Measurements from ENCODE around the gene NT5C3A.
"Not testable (repeated sequence)": the region's sequence is repeated elsewhere in the genome, so short reads cannot be mapped to it uniquely, and the experiment has no call there.

The NT5C3A gene

DNA sequence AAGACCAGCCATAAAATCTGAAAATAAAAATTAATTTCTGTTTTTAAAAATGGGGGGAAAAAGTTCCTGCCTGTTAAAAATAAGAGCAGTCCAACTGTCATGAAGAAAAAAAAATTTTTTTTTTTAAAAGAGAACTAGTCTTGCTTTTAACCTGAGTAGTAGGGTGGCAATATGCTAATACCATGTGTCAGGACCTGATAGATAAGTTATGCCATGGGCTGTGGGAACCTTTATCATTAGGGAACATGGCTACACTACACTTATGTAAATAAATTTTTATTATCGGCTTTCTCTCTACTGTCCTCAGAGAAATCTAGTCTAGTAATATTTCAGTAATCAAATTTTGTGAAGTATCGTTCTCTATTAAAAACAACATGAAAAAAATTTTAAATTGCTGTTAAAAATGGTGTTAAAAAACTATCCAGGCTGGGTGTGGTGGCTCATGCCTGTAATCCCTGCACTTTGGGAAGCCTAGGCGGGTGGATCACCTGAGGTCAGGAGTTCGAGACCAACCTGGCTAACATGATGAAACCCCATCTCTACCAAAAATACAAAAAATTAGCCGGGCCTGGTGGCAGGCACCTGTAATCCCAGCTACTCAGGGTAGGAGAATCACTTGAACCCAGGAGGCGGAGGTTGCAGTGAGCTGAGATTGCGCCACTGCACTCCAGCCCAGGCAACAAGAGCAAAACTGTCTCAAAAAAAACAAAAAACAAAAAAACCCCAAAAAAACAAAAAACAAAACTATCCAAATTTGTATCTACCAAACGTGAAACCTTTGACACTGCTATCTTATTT, 20.7 kb downstream of the NT5C3A start:
- DNase-seq (ENCODE audit: low spot score): no peak

DNA sequence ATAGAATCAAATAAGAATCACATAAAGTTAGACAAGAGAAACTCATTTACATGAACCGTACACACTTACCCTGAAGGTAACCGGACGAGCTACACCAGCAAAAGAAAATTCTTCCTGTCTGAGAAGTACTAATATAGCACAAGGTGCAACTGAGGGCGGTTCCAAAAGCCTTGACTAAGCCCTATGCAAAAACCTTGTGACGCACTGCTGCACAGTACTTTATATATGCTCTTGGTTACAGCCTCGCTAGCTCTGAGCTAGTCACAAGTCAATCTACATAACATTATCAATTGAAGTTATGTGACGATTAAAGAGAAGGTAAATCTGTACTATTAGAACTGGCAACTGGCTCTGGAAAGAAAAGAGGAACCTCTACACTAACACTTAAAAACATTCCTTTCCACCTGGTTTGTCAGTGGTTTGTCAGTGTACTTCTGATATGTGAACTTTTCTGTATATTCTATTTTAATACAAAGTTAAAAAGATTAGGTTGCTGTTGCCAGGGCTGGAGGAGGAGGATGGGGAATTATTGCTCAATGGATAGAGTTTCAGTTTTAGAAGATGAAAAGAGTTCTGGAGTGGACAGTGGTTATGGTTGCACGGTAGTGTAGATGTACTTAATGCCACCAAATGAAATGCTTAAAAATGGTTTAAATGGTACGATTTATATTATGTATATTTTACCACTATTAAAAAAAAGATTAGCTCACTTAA, 21.6 kb downstream of the NT5C3A start:
- DNase-seq (ENCODE audit: low spot score): no peak

DNA sequence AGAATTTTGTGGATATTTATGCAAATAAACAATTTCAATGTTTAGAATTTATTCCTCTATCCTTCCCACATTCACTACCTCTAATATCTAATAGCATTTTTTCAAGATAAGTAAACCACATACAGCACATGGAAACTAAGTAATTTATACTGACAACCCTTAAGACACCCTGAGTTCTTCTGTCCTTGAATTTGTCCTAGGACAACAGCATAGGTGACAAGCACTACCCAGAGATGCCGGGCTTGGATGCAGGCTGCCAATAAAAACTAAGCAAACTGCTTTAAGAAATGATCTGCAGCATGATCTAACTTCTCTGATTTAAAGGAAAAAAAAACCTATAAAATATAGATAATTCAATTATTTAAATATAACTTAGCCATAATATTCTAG, 22.7 kb downstream of the NT5C3A start:
- DNase-seq (ENCODE audit: low spot score): no peak

DNA sequence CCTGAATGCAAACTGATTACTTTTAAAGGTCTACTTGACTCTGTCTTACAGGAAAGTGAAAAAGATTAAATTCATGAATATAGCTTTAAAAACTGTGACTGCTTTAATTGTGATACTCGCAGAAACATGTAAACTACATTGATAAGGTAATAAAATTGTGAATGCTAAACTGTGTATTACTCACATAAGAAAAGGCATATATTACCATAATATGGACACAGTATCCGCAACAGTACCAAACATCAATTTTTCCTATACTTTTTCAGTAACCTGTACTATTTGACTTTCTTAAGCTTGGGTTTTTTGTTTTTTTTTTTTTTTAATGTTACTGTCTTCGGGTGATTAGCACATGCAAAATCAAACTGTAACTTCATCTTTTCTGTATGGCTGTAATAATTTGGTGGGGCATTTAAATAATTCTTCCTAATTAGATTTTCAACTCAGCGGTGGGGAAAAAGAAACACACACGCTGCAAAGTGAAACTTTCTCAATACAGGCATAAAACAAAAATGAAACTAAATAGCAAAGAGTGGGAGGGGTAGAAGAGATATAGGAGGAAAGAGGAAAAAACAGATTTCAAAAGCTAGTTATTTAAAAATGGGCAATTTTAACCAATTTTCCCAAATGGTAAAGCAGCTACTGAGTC, 23.2 kb downstream of the NT5C3A start:
- DNase-seq (ENCODE audit: low spot score): peak; percentile 30

DNA sequence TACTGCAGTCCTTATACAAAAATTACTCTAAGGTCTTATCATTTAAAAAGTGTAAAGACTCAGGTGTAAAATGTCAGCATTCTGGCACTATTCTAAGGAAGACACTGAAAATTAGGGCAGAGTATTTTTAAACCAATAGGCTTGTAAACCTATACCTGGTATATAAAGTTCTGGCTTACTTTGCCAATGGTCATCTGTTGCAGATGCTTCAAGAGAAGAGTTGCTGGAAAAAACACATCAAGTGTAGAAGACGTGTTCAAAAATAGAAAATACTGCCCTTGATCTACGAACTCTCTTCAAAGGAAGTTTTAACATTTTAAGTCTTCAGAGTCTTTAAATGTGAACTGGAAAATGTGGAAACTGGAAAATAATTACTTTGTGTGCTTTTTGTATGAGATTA, 23.9 kb downstream of the NT5C3A start:
- no peak for DNase-seq (ENCODE audit: low spot score)

DNA sequence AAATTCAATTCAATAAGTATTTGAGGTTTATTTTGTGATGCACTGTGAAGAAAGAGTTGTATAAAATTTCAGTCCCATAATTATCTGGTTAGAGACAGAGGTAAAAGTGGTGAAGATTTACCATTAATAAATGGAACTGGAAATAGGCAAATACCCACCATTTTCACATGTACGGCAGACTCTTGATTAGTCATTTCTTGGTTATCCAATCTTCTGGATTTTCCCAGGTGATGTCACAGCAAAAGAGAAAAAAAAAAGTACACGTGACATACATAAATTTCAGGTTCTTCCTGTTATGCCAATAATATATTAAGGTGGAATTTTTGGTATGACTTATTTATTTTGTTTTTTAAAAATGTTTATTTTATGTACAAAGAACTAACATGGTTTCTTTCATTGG, 26.8 kb downstream of the NT5C3A start:
- no peak for DNase-seq (ENCODE audit: low spot score)

DNA sequence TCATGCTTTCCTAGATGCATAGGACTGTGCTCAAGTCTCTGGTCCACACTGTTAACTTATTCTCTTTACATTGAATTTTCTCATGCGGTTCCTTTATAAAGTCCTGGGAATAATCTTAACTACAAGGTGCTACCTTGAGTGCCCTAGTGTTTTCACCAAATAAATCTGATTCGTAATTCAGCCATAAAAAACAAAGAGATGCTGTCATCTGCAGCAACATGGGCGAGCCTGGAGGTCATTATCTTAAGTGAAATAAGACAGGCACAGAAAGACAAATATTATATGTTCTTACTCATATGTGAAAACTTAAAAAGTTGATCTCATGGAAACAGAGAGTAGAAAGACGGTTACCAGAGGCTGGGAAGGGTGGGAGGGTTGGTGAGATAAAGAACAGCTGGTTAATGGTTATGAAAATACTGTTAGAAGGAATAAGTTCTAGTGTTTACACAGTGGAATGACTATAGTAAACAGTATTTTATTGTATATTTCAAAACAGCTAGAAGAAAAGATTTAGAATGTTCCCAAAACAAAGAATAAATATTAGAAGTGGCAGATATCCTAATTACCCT, 38.3 kb downstream of the NT5C3A start:
- DNase-seq (ENCODE audit: low spot score): no peak

DNA sequence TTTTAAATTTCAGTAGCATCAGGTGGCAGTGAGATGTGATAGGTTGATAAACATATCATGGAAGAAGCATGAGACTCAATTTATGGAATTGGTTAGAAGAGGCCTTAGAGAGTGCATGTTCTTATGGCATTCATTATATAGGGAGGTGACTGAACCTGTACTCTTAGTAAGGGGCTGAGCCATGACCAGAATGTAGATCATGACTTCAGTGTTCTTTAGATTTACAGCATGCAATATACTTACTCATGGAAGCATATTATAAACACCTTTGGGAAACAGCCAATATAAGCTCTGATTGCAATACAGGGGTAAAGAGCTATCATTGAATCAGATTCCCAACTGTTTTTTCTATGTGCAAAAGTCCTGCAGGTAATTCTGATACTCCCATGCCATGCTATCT, 50.2 kb downstream of the NT5C3A start:
- no peak for DNase-seq (ENCODE audit: low spot score)

DNA sequence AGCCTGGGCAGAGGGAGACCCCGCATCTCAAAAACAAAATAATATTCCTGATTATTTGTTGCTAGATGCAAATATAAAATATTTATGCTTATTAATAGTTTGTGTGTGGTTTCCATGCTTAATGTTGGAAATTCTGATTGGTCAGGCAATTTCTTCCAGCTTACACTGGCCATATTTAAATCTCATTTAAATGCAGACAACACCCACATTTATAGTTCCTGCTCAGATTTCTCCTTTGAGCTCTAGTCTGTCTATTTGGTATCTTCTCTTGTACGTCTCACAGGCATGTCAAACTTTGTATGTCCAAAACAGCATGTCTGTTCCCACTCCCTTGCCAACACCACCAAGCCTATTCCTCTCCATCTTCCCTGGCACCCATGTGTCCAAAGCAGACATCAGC, 52.8 kb downstream of the NT5C3A start:
- DNase-seq (ENCODE audit: low spot score): no peak

DNA sequence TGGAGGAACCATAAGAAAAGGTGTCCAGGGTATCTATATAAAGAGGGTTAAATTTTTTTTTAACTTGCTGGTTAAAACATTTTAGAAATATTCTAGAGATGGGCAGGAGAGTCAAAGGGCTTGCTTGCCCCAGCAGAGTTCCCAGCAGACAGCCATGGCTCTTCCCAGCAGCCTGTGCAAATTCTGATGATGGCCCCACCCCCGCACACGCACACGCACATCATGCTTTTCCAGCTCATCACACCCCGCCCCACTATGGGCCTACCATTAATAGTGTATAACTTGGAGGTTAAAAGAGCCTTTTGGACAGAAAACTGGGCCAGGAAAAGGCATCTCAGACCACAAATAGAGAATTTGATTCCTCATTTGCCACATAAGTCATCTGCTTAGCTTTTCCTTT, 56.9 kb downstream of the NT5C3A start:
- not testable (repeated sequence) for DNase-seq (ENCODE audit: low spot score)

DNA sequence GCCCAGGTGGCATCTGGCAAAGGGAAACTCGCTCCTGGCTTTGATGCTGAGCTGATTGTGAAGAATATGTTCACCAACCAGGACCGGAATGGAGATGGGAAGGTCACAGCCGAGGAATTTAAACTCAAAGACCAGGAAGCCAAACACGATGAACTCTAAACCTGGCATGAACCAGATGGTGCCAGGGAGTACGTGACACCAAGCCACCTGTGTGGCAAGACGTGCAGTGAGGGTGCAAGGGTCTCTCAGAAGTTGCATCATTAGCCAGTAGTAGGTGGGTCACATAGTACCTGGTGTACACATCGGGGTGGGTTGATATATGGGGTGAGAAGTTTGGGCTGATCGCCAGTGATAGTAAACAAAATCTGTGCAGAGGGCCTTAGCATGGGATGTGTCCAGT, 57.4 kb downstream of the NT5C3A start:
- not testable (repeated sequence) for DNase-seq (ENCODE audit: low spot score)

DNA sequence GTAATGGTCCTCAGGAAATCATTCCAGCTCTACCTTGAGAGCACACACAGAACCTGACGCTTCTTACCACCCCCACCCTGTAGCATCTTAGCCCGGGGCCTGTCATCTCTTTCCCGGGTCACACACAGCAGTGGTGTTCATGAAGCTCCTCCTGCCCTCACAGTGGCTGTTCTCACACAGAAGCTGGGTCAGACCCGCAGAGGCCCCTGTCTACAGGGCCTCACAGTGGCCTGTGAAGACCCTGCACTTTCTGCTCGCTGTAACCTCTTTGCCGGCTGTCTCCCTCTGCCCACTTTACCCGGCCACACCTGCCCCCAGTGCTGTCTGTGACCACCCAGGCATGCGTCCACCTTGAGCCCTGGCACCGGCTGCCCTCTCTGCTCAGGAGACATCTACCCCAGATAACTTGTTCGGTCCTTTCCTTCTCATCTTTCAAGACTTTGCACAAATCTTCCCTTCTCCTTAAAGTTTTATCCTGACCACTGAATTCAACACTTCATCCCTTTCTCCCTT, 58.4 kb downstream of the NT5C3A start:
- not testable (repeated sequence) for DNase-seq (ENCODE audit: low spot score)

DNA sequence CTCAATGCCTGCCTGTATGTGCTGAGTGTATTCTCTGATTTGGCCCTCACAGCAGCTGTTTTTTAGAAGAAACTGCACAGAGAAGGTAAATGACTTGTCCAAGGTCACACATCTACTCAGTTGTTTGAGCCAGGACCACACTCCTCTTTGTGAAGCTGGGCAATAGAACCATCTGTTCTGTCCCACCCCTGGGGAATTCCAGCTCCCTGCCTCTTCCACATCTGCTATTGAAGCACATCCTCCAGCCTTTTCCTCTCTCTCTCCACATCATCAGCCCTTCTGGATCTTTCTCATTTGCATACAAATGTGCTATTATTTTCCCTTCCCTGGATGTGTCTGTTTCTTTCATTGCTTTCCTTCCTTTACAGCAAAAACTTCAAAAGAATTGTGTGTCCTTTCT, 59.5 kb downstream of the NT5C3A start:
- DNase-seq (ENCODE audit: low spot score): not testable (repeated sequence)

DNA sequence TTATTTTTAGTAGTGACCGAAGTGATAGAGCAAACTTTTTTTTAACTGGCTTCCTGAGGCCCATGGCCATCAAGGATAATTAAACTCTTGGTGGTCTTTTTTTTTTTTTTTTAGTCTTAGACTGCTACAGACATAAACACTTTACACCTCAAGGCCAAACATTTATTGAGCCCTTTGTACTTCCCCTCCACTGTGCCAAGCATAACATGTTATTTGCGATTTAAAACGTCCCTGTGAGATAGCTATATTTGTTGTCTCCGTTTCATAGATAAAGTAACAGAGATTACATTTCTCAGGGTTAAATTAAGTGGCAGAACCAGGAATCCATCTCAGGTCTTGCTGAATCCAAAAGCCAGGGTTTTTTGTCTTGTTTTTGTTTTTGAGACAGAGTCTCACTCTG, 63.2 kb downstream of the NT5C3A start:
- DNase-seq (ENCODE audit: low spot score): not testable (repeated sequence)

DNA sequence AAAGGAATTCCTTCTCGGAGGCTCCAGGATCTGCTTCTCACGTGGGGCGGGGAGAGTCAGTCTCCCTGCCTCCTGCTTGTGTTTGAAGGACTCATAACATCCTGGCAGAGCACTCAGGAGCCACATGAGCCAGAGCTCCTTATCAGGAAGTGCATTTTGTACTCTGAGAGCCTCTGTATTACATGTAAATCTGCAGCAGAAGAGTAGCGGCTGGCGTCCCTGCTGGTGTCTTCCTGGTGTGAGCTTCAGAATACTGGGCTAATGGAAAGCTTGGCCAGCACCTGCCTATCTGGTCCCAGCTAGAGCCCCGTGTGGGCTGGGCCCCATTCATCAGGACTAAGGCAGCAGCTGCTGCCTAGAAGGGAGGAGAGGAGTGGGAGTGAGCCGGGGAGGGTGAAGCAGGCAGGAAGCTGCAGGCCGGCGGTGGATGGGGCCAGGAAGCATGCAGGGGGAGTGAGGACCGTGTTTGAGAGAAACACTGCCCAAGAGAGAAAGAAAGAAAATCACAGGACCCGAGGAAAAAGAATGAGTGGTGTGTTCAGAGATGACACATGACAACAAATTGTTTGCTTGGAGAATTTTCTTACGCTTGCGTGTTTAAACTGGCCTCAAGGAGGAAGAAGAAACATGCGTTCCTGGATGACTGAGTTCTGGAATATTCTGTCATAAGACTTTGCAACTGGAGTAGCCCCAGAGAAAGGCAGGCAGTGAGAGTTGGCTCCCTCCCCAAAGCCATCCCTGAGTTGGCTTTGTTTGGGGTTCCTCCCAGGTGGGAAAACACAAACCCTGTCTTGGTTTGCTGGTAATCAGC, 64.0 kb downstream of the NT5C3A start:
- peak; percentile 48 for DNase-seq (ENCODE audit: low spot score)

DNA sequence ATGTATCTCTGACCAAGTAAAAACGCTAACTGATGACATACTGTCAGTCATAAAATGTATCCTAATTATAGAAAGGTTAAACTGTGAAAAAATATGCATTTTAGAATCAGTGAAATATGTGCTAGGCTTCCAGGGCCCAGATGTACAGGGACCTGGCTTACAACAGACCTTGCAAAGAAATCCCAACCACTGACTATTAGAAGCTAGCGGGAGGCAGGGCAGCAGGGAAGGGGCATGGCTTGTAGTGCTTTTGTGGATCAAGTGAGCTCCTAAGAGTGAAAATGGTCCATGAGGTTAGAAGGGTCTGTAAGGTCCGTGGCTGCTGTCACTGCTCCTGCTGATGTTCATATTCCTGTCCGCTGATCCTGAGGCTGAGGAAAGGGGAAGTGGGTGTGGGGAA, 64.6 kb downstream of the NT5C3A start:
- not testable (repeated sequence) for DNase-seq (ENCODE audit: low spot score)

DNA sequence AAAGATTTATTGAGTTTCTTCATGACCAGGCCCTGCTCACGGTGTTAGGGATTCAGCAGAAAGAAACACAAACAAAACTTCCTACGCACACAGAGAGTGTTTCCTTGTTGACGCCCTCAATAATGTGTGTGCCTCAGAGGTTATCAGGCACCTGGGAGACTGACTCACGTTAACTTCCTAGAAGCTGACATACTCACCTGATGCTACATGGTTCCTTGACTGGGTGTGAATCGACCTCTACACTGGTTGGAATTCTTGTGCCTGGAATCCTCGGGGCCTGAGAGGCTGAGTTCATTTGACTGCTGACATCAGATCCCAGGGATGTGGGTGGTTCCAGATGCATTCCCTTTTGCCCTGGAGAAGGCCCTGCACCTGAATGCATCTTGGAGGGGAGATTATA, 69.8 kb downstream of the NT5C3A start:
- DNase-seq (ENCODE audit: low spot score): not testable (repeated sequence)

DNA sequence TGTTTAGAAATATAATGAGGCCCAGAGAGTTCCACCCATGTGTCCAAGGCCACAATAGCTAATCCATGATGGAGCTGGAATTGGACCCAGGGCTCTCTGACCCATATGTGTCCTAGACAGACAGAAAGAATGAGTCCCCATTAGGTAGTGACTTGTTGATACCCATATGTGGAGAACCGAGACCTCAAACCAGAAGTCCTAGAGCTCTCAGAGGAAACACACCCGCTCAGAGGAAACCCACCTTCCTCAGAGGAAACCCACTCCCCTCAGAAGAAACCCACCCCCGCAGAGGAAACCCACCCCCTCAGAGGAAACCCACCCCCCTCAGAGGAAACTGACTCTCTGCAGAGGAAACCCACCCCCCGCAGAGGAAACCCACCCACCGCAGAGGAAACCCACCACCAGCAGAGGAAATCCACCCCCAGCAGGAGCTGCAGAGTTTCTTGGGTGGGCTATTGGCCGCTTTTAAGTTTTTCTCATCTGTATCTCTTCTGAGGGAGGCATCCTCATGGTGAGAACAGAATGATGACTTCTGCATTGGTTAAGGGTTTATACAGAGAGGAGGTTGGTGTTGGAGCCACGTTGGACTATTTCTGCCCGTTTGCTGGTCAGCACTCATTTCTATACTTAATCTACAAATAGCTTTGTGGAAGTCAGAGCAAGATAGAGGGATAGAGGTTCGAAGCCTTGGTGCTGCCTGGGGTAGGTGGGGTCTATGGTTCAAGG, 70.4 kb downstream of the NT5C3A start:
- not testable (repeated sequence) for DNase-seq (ENCODE audit: low spot score)

DNA sequence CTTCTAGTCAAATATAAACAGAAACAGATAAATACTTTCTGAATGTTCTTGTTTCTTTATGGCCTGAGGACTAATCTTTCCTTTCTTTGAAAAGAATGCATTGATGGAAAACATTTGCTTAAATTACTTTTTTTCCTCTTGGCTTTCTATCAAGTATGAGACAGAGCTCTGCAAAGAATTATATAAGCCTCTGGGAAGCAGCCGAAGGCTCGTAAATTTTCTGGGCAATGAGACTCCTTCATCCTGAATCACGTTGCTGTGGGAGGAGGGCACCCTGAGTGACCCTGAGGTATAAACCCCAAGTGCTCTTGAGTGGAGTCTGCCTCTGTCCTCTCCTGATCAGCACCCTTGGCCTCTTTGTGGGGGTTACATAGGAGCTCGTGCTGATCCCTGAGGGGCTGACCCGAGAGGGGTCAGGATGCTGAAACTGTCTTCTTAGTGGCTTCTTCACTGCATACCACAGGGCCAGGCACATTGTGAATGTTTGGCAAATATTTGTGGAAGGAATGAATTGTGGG, 71.4 kb downstream of the NT5C3A start:
- peak; percentile 37 for DNase-seq (ENCODE audit: low spot score)

DNA sequence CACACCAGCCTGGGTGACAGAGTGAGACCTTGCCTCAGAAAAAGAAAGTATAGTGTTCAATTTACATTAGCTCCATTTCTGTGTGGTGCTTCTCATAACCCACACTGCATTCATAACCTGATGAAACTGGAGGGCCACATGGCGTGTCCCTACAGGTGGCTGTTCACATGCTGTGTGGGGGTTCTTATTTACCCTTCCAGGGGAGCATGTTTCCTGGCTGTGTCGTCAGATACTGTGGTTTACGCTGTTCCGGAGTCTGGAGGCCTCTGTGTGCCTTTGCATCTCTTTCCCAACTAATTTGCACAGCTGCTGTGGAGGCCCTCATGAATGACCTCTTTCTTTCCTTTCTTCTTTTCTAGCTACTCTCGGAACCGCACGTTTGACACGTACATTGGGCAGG, 74.4 kb downstream of the NT5C3A start:
- DNase-seq (ENCODE audit: low spot score): not testable (repeated sequence)

DNA sequence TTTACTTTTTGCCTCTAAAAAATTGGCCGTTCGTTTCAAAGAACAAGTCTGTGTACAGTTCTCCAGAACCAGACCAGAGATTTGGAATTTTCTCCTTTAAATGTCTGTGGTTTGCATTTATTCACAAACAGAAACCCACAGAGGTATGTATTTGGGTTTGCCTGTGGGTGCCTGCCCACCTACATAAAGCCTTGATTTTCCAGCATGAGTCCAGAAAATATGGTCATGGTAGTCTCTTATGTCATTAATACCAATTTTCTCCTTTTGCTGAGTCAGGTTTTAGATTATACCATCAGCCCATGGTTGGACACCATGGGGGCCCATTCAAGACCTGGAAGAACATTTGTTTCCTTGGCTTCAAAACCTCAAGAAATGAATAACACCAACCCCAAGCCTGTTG, 82.7 kb downstream of the NT5C3A start:
- not testable (repeated sequence) for DNase-seq (ENCODE audit: low spot score)

Data from GM03348 (cell line).